ENCODE data around the gene PDP2.

GRCh38 chr16:66874079-66874775 is 6.1 kb upstream of the PDP2 start:
- TF ChIP-seq CTCF (conservative IDR thresholded peaks at IDR 0.05 in 1 of 2, IDR thresholded peaks at IDR 0.05 in 1 of 2; ENCODE audit: extremely low read depth in 1 of 2, insufficient read depth in 1 of 2, low read depth in 1 of 2, low read length in 2 of 2): no peak
- TF ChIP-seq EZH2 (IDR thresholded peaks at IDR 0.05; ENCODE audit: borderline replicate concordance, low read length): no peak
